OCI-LY3 (cell line): ENCODE data around the gene ATOH8.

ENCODE experiments used
- H2AFZ ChIP-seq: fragments of 200-600, 300-600 bp; shearing (Covaris generic); 2 replicates; pipeline ENCODE4 v1.6.0; 2014; ENCODE audit warnings: antibody characterized with exemption, low read depth, low read length
- H3K27ac ChIP-seq: fragments of 200-600, 300-600 bp; sonication (generic); 2 replicates; pipeline ENCODE4 v1.5.1; 2014; ENCODE audit warnings: mild to moderate bottlenecking, low read length, moderate library complexity, mixed read lengths
- H3K27me3 ChIP-seq: fragments of 200-600, 300-600 bp; sonication (generic); 2 replicates; pipeline ENCODE4 v1.6.1; 2014; ENCODE audit warnings: low read depth, low read length, mixed read lengths
- H3K36me3 ChIP-seq: fragments of 200-600, 300-600 bp; sonication (generic); replicated peaks from 2 replicates; pipeline ENCODE3; 2014; ENCODE audit warnings: low read depth, low read length, mixed read lengths
- H3K4me1 ChIP-seq: fragments of 300-600, 200-600 bp; sonication (generic); 2 replicates; pipeline ENCODE4 v1.6.1; 2014; ENCODE audit warnings: low read length, mixed read lengths
- H3K4me2 ChIP-seq: fragments of 200-600, 300-600 bp; sonication (generic); 2 replicates; pipeline ENCODE4 v1.6.1; 2014; ENCODE audit warnings: low read length, mixed read lengths
- H3K4me3 ChIP-seq: fragments of 300-600, 200-600 bp; sonication (generic); 2 replicates; pipeline ENCODE4 v1.5.1; 2014; ENCODE audit warnings: antibody characterized with exemption, mild to moderate bottlenecking, low read length, moderate library complexity
- H3K79me2 ChIP-seq: fragments of 300-600, 200-600 bp; shearing (Covaris generic); 2 replicates; pipeline ENCODE4 v1.6.1; 2014; ENCODE audit warnings: mild to moderate bottlenecking, low read length, mixed read lengths
- H3K9ac ChIP-seq: fragments of 300-600, 200-600 bp; shearing (Covaris generic); 2 replicates; pipeline ENCODE4 v1.6.0; 2014; ENCODE audit warnings: mild to moderate bottlenecking, low read length, moderate library complexity
- H3K9me3 ChIP-seq: fragments of 200-600, 300-600 bp; shearing (Covaris generic); 2 replicates; pipeline ENCODE4 v1.6.1; 2014; ENCODE audit warnings: low read length, mixed read lengths; ENCODE audit not compliant: insufficient read depth
- H4K20me1 ChIP-seq: fragments of 200-600, 300-600 bp; sonication (generic); 2 replicates; pipeline ENCODE4 v1.6.1; 2016; ENCODE audit warnings: low read length, mixed read lengths; ENCODE audit not compliant: insufficient read depth
- EZH2phosphoT487 ChIP-seq: fragments of 200-600 bp; shearing (Covaris generic); IDR thresholded peaks from 2 replicates; pipeline ENCODE4 v1.6.1; 2018; ENCODE audit warnings: antibody characterized with exemption, mixed run types, low read depth
- TF ChIP-seq, protein P1 (sequence below): fragments of 200-600, 300-600 bp; sonication (generic); IDR thresholded peaks from 2 replicates; pipeline ENCODE4 v1.5.1; 2014; ENCODE audit warnings: antibody characterized with exemption, low read length, low read depth

Gene ATOH8

DNA sequence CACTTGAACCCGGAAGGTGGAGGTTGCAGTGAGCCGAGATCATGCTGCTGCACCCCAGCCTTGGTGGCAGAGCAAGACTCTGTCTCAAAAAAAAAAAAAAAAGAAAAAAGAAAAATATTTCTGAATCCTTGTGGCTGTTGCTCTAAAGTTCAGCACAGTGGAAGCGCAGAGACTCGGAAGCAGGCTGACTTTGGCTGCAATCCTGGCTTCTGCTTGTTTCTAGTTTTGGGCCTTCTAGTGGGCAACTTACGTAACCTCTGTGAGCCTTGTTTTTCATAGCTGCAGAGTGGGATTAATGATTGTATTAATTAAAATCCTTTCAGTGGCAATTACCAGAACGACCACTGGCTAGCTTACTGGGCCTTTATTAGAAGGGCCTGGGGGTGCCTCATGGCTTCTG, 31.3 kb upstream of the ATOH8 start:
- TF ChIP-seq, protein P1, sequence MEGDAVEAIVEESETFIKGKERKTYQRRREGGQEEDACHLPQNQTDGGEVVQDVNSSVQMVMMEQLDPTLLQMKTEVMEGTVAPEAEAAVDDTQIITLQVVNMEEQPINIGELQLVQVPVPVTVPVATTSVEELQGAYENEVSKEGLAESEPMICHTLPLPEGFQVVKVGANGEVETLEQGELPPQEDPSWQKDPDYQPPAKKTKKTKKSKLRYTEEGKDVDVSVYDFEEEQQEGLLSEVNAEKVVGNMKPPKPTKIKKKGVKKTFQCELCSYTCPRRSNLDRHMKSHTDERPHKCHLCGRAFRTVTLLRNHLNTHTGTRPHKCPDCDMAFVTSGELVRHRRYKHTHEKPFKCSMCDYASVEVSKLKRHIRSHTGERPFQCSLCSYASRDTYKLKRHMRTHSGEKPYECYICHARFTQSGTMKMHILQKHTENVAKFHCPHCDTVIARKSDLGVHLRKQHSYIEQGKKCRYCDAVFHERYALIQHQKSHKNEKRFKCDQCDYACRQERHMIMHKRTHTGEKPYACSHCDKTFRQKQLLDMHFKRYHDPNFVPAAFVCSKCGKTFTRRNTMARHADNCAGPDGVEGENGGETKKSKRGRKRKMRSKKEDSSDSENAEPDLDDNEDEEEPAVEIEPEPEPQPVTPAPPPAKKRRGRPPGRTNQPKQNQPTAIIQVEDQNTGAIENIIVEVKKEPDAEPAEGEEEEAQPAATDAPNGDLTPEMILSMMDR = no peak
- H3K9me3 ChIP-seq = no peaks in the 10 kb centered on the region
- H3K79me2 ChIP-seq = no peaks in the 10 kb centered on the region
- H3K4me3 ChIP-seq = no peak overlapping the region
- no peak overlapping the region for H2AFZ ChIP-seq
- H3K9ac ChIP-seq = no peak overlapping the region
- H4K20me1 ChIP-seq = no peaks in the 10 kb centered on the region
- no peaks in the 10 kb centered on the region for H3K4me1 ChIP-seq
- H3K36me3 ChIP-seq = no peaks in the 10 kb centered on the region
- no peak overlapping the region for H3K27ac ChIP-seq
- peaks cover 21% of the 10 kb centered on the region for H3K27me3 ChIP-seq
- H3K4me2 ChIP-seq = no peak overlapping the region

- TF ChIP-seq, protein P1 = no peak
- TF ChIP-seq EZH2phosphoT487 = no peak
- Histone ChIP-seq H2AFZ (no peak overlapping the region), H3K79me2 (no peaks in the 10 kb centered on the region), H3K36me3 (no peaks in the 10 kb centered on the region), H3K4me1 (no peaks in the 10 kb centered on the region), H3K9me3 (no peaks in the 10 kb centered on the region), H4K20me1 (no peaks in the 10 kb centered on the region), H3K4me3 (no peak overlapping the region), H3K27me3 (peaks cover 28% of the 10 kb centered on the region), H3K9ac (no peak overlapping the region), H3K27ac (no peak overlapping the region), H3K4me2 (no peak overlapping the region)
Measured at GRCh38 chr2:85723707-85724360, 30.0 kb upstream of the ATOH8 start.

DNA sequence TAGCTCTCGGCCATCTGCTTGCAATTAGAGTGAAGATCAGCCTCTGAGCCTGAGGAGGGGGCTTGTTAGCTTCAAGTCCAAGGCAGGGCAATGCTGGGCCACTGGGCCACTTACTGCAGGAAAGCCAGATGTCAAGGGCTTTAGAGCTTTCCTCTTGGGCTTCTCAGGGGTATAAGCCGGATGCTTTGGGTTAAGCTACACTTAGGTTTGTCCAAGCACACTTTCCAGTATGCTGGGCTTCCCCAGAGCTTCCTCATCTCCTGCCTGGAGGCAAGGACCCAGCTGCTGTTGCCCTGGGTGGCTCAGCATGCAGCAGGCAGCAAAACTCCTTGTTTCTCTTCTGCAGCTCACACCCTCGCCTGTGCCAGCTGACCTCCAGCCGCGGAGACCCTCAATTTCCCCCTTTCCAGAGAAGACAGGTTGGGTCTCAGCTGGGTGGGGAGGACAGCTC, 29.0 kb upstream of the ATOH8 start:
- H3K4me2 ChIP-seq = no peak overlapping the region
- no peaks in the 10 kb centered on the region for H3K79me2 ChIP-seq
- H3K4me3 ChIP-seq = no peak overlapping the region
- no peak overlapping the region for H3K27ac ChIP-seq
- H3K27me3 ChIP-seq = peaks cover 26% of the 10 kb centered on the region
- TF ChIP-seq EZH2phosphoT487 = no peak
- TF ChIP-seq, protein P1 = no peak
- H4K20me1 ChIP-seq = no peaks in the 10 kb centered on the region
- peaks cover 5% of the 10 kb centered on the region for H3K4me1 ChIP-seq
- no peak overlapping the region for H2AFZ ChIP-seq
- no peaks in the 10 kb centered on the region for H3K36me3 ChIP-seq
- H3K9ac ChIP-seq = no peak overlapping the region
- H3K9me3 ChIP-seq = no peaks in the 10 kb centered on the region

GRCh38 chr2:85725451-85725850, 28.3 kb upstream of the ATOH8 start:
- Histone ChIP-seq H3K27ac (no peak overlapping the region), H3K27me3 (peaks cover 27% of the 10 kb centered on the region), H3K4me3 (no peak overlapping the region), H3K9ac (no peak overlapping the region), H3K36me3 (no peaks in the 10 kb centered on the region), H3K79me2 (no peaks in the 10 kb centered on the region), H3K9me3 (no peaks in the 10 kb centered on the region), H2AFZ (no peak overlapping the region), H4K20me1 (no peaks in the 10 kb centered on the region), H3K4me2 (no peak overlapping the region), H3K4me1 (peaks cover 5% of the 10 kb centered on the region)
- TF ChIP-seq, protein P1 = no peak
- TF ChIP-seq EZH2phosphoT487 = no peak
